Endothelial cell of umbilical vein (primary cell): Measurements from ENCODE around the gene CASP3.

Experiments used
- CTCF ChIP-seq, 2 donors: IDR thresholded peaks; 1 replicate in 1 of 2; 2 replicates in 1 of 2; pipeline ENCODE4 v1.5.1; 2011; ENCODE audit warnings: low read length in 2 of 2, mild to moderate bottlenecking in 2 of 2, moderate library complexity in 2 of 2, control low read depth in 1 of 2, inconsistent platforms in 1 of 2, low read depth in 1 of 2; ENCODE audit not compliant: insufficient read depth in 1 of 2; ENCODE audit errors: extremely low read depth in 1 of 2
- POLR2A ChIP-seq: IDR thresholded peaks from 2 replicates; pipeline ENCODE4 v1.6.1; 2012; ENCODE audit warnings: low read depth, mild to moderate bottlenecking, control low read depth, low read length
- POLR2AphosphoS5 ChIP-seq: IDR thresholded peaks from 2 replicates; pipeline ENCODE4 v1.6.1; 2012; ENCODE audit warnings: low read depth, mild to moderate bottlenecking, control low read depth, low read length, moderate library complexity; ENCODE audit not compliant: insufficient read depth

- TF ChIP-seq CTCF (IDR thresholded peaks at IDR 0.05; ENCODE audit: extremely low read depth in 1 of 2, insufficient read depth in 1 of 2, low read depth in 1 of 2, low read length in 2 of 2) (no peak), POLR2A (no peak), POLR2AphosphoS5 (no peak)
Observed at GRCh38 chr4:184636144-184636543, 13.1 kb downstream of the CASP3 start.
